ENCODE measurements around the gene EXOC6B.
"Not testable (repeated sequence)": the region's sequence is repeated elsewhere in the genome, so short reads cannot be mapped to it uniquely, and the experiment has no call there.

Gene EXOC6B

GRCh38 chr2:72694715-72695496, 130.9 kb downstream of the EXOC6B start:
- intact Hi-C loops (cut with DNase I) = no loop called here
- peak in 1 of 10 donors; percentile 9 for DNase-seq

- DNase-seq = no peak
- intact Hi-C loops (cut with DNase I) = no loop called here
These were observed 136.1 kb downstream of the EXOC6B start for GRCh38 chr2:72689579-72690195.

GRCh38 chr2:72685638-72686213, 140.1 kb downstream of the EXOC6B start:
- intact Hi-C loops (cut with DNase I) = no loop called here
- DNase-seq = no peak

GRCh38 chr2:72682061-72682460, 143.8 kb downstream of the EXOC6B start:
- DNase-seq = no peak
- intact Hi-C loops (cut with DNase I) = no loop called here

GRCh38 chr2:72681016-72681995, 144.5 kb downstream of the EXOC6B start:
- DNase-seq = no peak
- intact Hi-C loops (cut with DNase I) = no loop called here

- intact Hi-C loops (cut with DNase I) = no loop called here
- no peak for DNase-seq
These were observed 147.8 kb downstream of the EXOC6B start for GRCh38 chr2:72678024-72678423.

- no peak for DNase-seq
- intact Hi-C loops (cut with DNase I) = no loop called here
These were observed 149.3 kb downstream of the EXOC6B start for GRCh38 chr2:72676341-72677025.

GRCh38 chr2:72674982-72675915, 150.6 kb downstream of the EXOC6B start:
- DNase-seq = no peak
- intact Hi-C loops (cut with DNase I) = no loop called here

- intact Hi-C loops (cut with DNase I) = no loop called here
- DNase-seq = no peak
These were observed 152.6 kb downstream of the EXOC6B start for GRCh38 chr2:72673279-72673678.

GRCh38 chr2:72669121-72669520, 156.7 kb downstream of the EXOC6B start:
- intact Hi-C loops (cut with DNase I) = no loop called here
- no peak for DNase-seq

GRCh38 chr2:72668647-72669046, 157.2 kb downstream of the EXOC6B start:
- intact Hi-C loops (cut with DNase I) = no loop called here
- DNase-seq = no peak

GRCh38 chr2:72665448-72665847, 160.4 kb downstream of the EXOC6B start:
- DNase-seq = no peak
- intact Hi-C loops (cut with DNase I) = no loop called here

- intact Hi-C loops (cut with DNase I) = no loop called here
These were observed 163.8 kb downstream of the EXOC6B start for GRCh38 chr2:72661985-72662384.

GRCh38 chr2:72649810-72650209, 176.0 kb downstream of the EXOC6B start:
- intact Hi-C loops (cut with DNase I) = no loop called here
- DNase-seq = peak in 1 of 10 donors; percentile 56

More at GRCh38 chr2:72661985-72662384, 163.8 kb downstream of the EXOC6B start:
- DNase-seq = no peak

GRCh38 chr2:72641221-72641620, 184.6 kb downstream of the EXOC6B start:
- DNase-seq; intact Hi-C loops (cut with DNase I): not testable (repeated sequence)

- intact Hi-C loops (cut with DNase I) = no loop called here
- DNase-seq = no peak
These were observed 187.1 kb downstream of the EXOC6B start for GRCh38 chr2:72638600-72639211.

- no peak for DNase-seq
- intact Hi-C loops (cut with DNase I) = no loop called here
These were observed 189.6 kb downstream of the EXOC6B start for GRCh38 chr2:72636210-72636609.

GRCh38 chr2:72630767-72631166, 195.1 kb downstream of the EXOC6B start:
- DNase-seq = no peak
- intact Hi-C loops (cut with DNase I) = no loop called here
